GM23338 (cell line): ENCODE measurements around the gene SORBS2. TPM values are rescaled to one million over a fixed set of nuclear protein-coding genes. Genes with fewer than 3 reads are reported as not detected.

ENCODE experiments used
- ATAC-seq: fragments of 200-7000 bp; cut with Tn5 transposase; 3 replicates; pipeline ENCODE4 v1.9.1; 2020
- DNase-seq: peaks from one replicate; pipeline ENCODE4 v3.0.0-alpha.2; 2015; ENCODE audit warnings: low spot score
- H2AFZ ChIP-seq: fragments of 200-600 bp; sonication (generic); 2 replicates; pipeline ENCODE4 v1.8.0; 2016; ENCODE audit warnings: antibody characterized with exemption, mild to moderate bottlenecking, moderate library complexity
- H3F3A ChIP-seq: fragments of 200-600 bp; sonication (generic); replicated peaks from 2 replicates; pipeline ENCODE4 v1.8.0; 2017; ENCODE audit warnings: antibody characterized with exemption, mixed run types, low read depth
- H3K27ac ChIP-seq: fragments of 200-600 bp; sonication (generic); 2 replicates; pipeline ENCODE4 v1.6.1; 2016; ENCODE audit warnings: low read depth
- H3K27me3 ChIP-seq: fragments of 200-600 bp; sonication (generic); 2 replicates; pipeline ENCODE4 v1.8.0; 2016; ENCODE audit warnings: mild to moderate bottlenecking, mixed run types, moderate library complexity; ENCODE audit not compliant: insufficient read depth
- H3K36me3 ChIP-seq: fragments of 200-600 bp; sonication (generic); 2 replicates; pipeline ENCODE4 v1.8.0; 2016; ENCODE audit warnings: mild to moderate bottlenecking; ENCODE audit not compliant: insufficient read depth
- H3K4me1 ChIP-seq: fragments of 200-600 bp; sonication (generic); 2 replicates; pipeline ENCODE4 v1.8.0; 2016; ENCODE audit warnings: mild to moderate bottlenecking, moderate library complexity; ENCODE audit not compliant: insufficient read depth
- H3K4me2 ChIP-seq: fragments of 200-600 bp; sonication (generic); 2 replicates; pipeline ENCODE4 v1.7.1; 2017; ENCODE audit warnings: mixed run types
- H3K4me3 ChIP-seq: fragments of 200-600 bp; sonication (generic); 2 replicates; pipeline ENCODE4 v1.6.1; 2016; ENCODE audit warnings: mixed run types
- H3K79me2 ChIP-seq: fragments of 200-600 bp; sonication (generic); replicated peaks from 2 replicates; pipeline ENCODE4 v1.8.0; 2017; ENCODE audit warnings: mild to moderate bottlenecking; ENCODE audit not compliant: insufficient read depth
- H3K9me2 ChIP-seq: fragments of 200-600 bp; sonication (generic); 2 replicates; pipeline ENCODE4 v1.8.0; 2017; ENCODE audit not compliant: insufficient read depth
- H4K20me1 ChIP-seq: fragments of 200-600 bp; sonication (generic); replicated peaks from 2 replicates; pipeline ENCODE4 v1.8.0; 2017; ENCODE audit warnings: mild to moderate bottlenecking; ENCODE audit not compliant: insufficient read depth
- H3K27ac Mint-ChIP-seq: 2 replicates; pipeline ENCODE4 v1.8.0; 2020; ENCODE audit warnings: inconsistent platforms, mild to moderate bottlenecking, moderate library complexity, mixed read lengths
- H3K27me3 Mint-ChIP-seq: 3 replicates; pipeline ENCODE4 v1.8.0; 2022; ENCODE audit warnings: low read depth, mild to moderate bottlenecking, moderate library complexity, mixed read lengths, inconsistent platforms; ENCODE audit not compliant: insufficient read depth, poor library complexity
- H3K36me3 Mint-ChIP-seq: 3 replicates; pipeline ENCODE4 v1.8.0; 2021; ENCODE audit warnings: low read depth, mild to moderate bottlenecking, inconsistent platforms, moderate library complexity, mixed read lengths
- H3K4me1 Mint-ChIP-seq: 3 replicates; pipeline ENCODE4 v1.8.0; 2020; ENCODE audit warnings: mild to moderate bottlenecking, inconsistent platforms, mixed read lengths
- H3K4me3 Mint-ChIP-seq: 3 replicates; pipeline ENCODE4 v1.8.0; 2021; ENCODE audit warnings: moderate library complexity, mild to moderate bottlenecking, inconsistent platforms, mixed read lengths
- H3K9me3 Mint-ChIP-seq: 3 replicates; pipeline ENCODE4 v1.8.0; 2020; ENCODE audit warnings: moderate library complexity, mild to moderate bottlenecking, inconsistent platforms, mixed read lengths
- CREB1 ChIP-seq: fragments of 250-450 bp; sonication (Bioruptor Pico); IDR thresholded peaks from 2 replicates; pipeline ENCODE4 v1.5.0; 2020; ENCODE audit warnings: low read depth, mild to moderate bottlenecking, moderate library complexity
- EZH2 ChIP-seq: fragments of 200-600 bp; sonication (generic); IDR thresholded peaks from one replicate; pipeline ENCODE4 v1.8.0; 2017; ENCODE audit warnings: antibody characterized with exemption, mild to moderate bottlenecking, low read depth; ENCODE audit not compliant: unreplicated experiment
- EZH2phosphoT487 ChIP-seq: fragments of 200-600 bp; sonication (generic); IDR thresholded peaks from one replicate; pipeline ENCODE4 v1.8.1; 2018; ENCODE audit warnings: antibody characterized with exemption; ENCODE audit not compliant: unreplicated experiment
- JUNB ChIP-seq: IDR thresholded peaks from one replicate; pipeline ENCODE4 v1.6.1; 2016; ENCODE audit warnings: antibody characterized with exemption; ENCODE audit not compliant: unreplicated experiment
- POLR2AphosphoS5 ChIP-seq: IDR thresholded peaks from 2 replicates; pipeline ENCODE4 v1.6.1; 2016; ENCODE audit warnings: antibody characterized with exemption, low read depth
- REST ChIP-seq: IDR thresholded peaks from one replicate; pipeline ENCODE4 v1.6.1; 2018; ENCODE audit warnings: antibody characterized with exemption; ENCODE audit not compliant: unreplicated experiment
- STAT1 ChIP-seq: IDR thresholded peaks from one replicate; pipeline ENCODE4 v1.6.1; 2016; ENCODE audit warnings: antibody characterized with exemption; ENCODE audit not compliant: unreplicated experiment
- ZNF114 ChIP-seq: fragments of 250-450 bp; sonication (Bioruptor Pico); IDR thresholded peaks from 2 replicates; pipeline ENCODE4 v1.5.0; 2020; ENCODE audit warnings: mild to moderate bottlenecking, moderate library complexity
- ZNF331 ChIP-seq: fragments of 250-450 bp; sonication (Bioruptor Pico); IDR thresholded peaks from 2 replicates; pipeline ENCODE4 v1.5.0; 2020; ENCODE audit warnings: low read depth, mild to moderate bottlenecking, moderate library complexity
- polyA plus RNA-seq: library from polyadenylated mRNA; unstranded; fragments of >200 nt; fragmentation: Nextera tagmentation; extraction: Ambion mirVana; gene quantifications from 2 replicates; pipeline ENCODE4 v1.2.1, GENCODE V29; 2016
- total RNA-seq: library from RNA; depleted of rRNA; stranded (reverse); fragments of >200 nt; shearing (Covaris generic); gene quantifications from 2 replicates; pipeline ENCODE4 v1.2.3, GENCODE V29; 2014
- TF ChIP-seq, protein P1 (sequence below): IDR thresholded peaks from 2 replicates; pipeline ENCODE4 v1.6.1; 2016; ENCODE audit warnings: antibody characterized with exemption
- TF ChIP-seq, protein P2 (sequence below), 2 experiments: fragments of 200-600 bp in 1 of 2; sonication (generic) in 1 of 2; conservative IDR thresholded peaks; 2 replicates each; pipeline versions ENCODE4 v1.5.1 to v1.6.1; 2016 to 2017; ENCODE audit warnings: antibody characterized with exemption in 2 of 2, low read depth in 2 of 2, mild to moderate bottlenecking in 2 of 2, moderate library complexity in 1 of 2

Gene SORBS2
- total and polyA plus RNA-seq, 2 experiments from 2014 or later: 17.8 to 27.6 TPM

- TF ChIP-seq, protein P1, sequence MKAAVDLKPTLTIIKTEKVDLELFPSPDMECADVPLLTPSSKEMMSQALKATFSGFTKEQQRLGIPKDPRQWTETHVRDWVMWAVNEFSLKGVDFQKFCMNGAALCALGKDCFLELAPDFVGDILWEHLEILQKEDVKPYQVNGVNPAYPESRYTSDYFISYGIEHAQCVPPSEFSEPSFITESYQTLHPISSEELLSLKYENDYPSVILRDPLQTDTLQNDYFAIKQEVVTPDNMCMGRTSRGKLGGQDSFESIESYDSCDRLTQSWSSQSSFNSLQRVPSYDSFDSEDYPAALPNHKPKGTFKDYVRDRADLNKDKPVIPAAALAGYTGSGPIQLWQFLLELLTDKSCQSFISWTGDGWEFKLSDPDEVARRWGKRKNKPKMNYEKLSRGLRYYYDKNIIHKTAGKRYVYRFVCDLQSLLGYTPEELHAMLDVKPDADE: no peak
- TF ChIP-seq EZH2: no peak
- TF ChIP-seq EZH2phosphoT487: no peak
- no peak for TF ChIP-seq ZNF331 (CRISPR knock-in tag)
- TF ChIP-seq ZNF114 (CRISPR knock-in tag): no peak
- no peak for TF ChIP-seq JUNB
- no peak for TF ChIP-seq POLR2AphosphoS5
- no peak for TF ChIP-seq REST
- TF ChIP-seq, protein P2, sequence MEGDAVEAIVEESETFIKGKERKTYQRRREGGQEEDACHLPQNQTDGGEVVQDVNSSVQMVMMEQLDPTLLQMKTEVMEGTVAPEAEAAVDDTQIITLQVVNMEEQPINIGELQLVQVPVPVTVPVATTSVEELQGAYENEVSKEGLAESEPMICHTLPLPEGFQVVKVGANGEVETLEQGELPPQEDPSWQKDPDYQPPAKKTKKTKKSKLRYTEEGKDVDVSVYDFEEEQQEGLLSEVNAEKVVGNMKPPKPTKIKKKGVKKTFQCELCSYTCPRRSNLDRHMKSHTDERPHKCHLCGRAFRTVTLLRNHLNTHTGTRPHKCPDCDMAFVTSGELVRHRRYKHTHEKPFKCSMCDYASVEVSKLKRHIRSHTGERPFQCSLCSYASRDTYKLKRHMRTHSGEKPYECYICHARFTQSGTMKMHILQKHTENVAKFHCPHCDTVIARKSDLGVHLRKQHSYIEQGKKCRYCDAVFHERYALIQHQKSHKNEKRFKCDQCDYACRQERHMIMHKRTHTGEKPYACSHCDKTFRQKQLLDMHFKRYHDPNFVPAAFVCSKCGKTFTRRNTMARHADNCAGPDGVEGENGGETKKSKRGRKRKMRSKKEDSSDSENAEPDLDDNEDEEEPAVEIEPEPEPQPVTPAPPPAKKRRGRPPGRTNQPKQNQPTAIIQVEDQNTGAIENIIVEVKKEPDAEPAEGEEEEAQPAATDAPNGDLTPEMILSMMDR (conservative IDR thresholded peaks at IDR 0.05; ENCODE audit: low read depth in 2 of 2): no peak
Observed at GRCh38 chr4:185654311-185654710, 157.7 kb downstream of the SORBS2 start (continued).

GRCh38 chr4:185651851-185652250 is 160.1 kb downstream of the SORBS2 start:
- H3K27me3 Mint-ChIP-seq: no peaks in the 10 kb centered on the region
- Histone ChIP-seq H3K4me1 (peaks cover 41% of the 10 kb centered on the region), H2AFZ (no peak overlapping the region), H3K79me2 (no peaks in the 10 kb centered on the region), H3K4me3 (no peak overlapping the region), H3K27me3 (no peaks in the 10 kb centered on the region), H3F3A (no peaks in the 10 kb centered on the region; the same call in 1 of the 2 replicates), H3K27ac (peak overlapping the region; percentile 42; the same call in 1 of the 2 replicates), H3K9me2 (no peaks in the 10 kb centered on the region), H4K20me1 (no peaks in the 10 kb centered on the region), H3K4me2 (peak overlapping the region; percentile 20; the same call in 1 of the 2 replicates), H3K36me3 (no peaks in the 10 kb centered on the region)
- peaks cover 12% of the 10 kb centered on the region for H3K36me3 Mint-ChIP-seq
- ATAC-seq: peak; percentile 52
- H3K4me1 Mint-ChIP-seq: peaks cover 53% of the 10 kb centered on the region
- peak overlapping the region; percentile 78 for H3K27ac Mint-ChIP-seq
- no peaks in the 10 kb centered on the region for H3K9me3 Mint-ChIP-seq
- H3K4me3 Mint-ChIP-seq: no peak overlapping the region
- DNase-seq: no peak
- TF ChIP-seq CREB1 (CRISPR knock-in tag) (no peak), ZNF331 (CRISPR knock-in tag) (no peak), JUNB (no peak), POLR2AphosphoS5 (no peak), EZH2 (no peak), STAT1 (no peak), EZH2phosphoT487 (no peak)
- TF ChIP-seq, protein P2 (conservative IDR thresholded peaks at IDR 0.05; ENCODE audit: low read depth in 2 of 2): no peak; a peak in 1 of 4 replicates
- TF ChIP-seq, protein P1: no peak
